ENCODE results near the gene PINK1.

DNA sequence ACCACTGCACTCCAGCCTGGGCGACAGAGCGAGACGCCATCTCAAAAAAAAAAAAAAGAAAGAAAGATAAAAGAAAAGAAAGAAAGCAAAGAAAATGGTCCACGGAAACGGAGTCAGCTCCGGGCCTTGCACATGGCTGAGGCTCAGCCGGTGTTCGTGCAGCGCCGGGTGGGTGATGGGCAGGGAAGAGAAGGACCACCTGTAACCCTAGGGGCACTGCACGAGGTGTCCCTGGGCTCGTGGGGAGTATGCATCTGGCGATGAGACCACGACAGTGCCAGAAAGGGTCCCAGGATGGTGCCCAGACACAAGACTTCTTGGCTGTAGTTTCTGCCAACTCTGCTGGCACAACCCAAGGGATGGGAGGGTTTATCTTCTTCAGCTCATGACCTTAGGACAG is 38.5 kb upstream of the PINK1 start:
- TF ChIP-seq, protein P1, sequence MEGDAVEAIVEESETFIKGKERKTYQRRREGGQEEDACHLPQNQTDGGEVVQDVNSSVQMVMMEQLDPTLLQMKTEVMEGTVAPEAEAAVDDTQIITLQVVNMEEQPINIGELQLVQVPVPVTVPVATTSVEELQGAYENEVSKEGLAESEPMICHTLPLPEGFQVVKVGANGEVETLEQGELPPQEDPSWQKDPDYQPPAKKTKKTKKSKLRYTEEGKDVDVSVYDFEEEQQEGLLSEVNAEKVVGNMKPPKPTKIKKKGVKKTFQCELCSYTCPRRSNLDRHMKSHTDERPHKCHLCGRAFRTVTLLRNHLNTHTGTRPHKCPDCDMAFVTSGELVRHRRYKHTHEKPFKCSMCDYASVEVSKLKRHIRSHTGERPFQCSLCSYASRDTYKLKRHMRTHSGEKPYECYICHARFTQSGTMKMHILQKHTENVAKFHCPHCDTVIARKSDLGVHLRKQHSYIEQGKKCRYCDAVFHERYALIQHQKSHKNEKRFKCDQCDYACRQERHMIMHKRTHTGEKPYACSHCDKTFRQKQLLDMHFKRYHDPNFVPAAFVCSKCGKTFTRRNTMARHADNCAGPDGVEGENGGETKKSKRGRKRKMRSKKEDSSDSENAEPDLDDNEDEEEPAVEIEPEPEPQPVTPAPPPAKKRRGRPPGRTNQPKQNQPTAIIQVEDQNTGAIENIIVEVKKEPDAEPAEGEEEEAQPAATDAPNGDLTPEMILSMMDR (conservative IDR thresholded peaks at IDR 0.05 in 1 of 2, IDR thresholded peaks at IDR 0.05 in 1 of 2; ENCODE audit: low read depth in 1 of 2, low read length in 2 of 2), result no peak
- TF ChIP-seq EZH2 (IDR thresholded peaks at IDR 0.05; ENCODE audit: low read length, missing control alignments), result no peak
